Measurements from ENCODE around the gene INTS6L. TPM values are rescaled to one million over a fixed set of nuclear protein-coding genes. Genes with fewer than 3 reads are reported as not detected.

INTS6L gene
- total RNA-seq, 3 donors from 2014 or later (not counting 1 experiment from before 2014, with no cell fraction given): 24.0 to 30.2 (median 26.7) TPM

GRCh38 chrX:135572436-135572835 is 52.0 kb downstream of the INTS6L start:
- Histone ChIP-seq H3K27ac (ENCODE audit: low read length) (no peak overlapping the region), H3K9me3 (ENCODE audit: control insufficient read depth, insufficient read depth, low read length) (no peaks in the 10 kb centered on the region), H3K4me1 (ENCODE audit: control insufficient read depth, insufficient read depth, low read length) (no peaks in the 10 kb centered on the region), H3K27me3 (ENCODE audit: control insufficient read depth, insufficient read depth, low read length) (no peaks in the 10 kb centered on the region), H3K4me3 (ENCODE audit: low read length) (no peak overlapping the region), H3K36me3 (ENCODE audit: control insufficient read depth, insufficient read depth, low read length) (peaks cover 25% of the 10 kb centered on the region)
- Mint-ChIP-seq H3K4me1 (peaks cover 5 to 6% of the 10 kb centered on the region in 2 donors), H3K9me3 (no peaks in the 10 kb centered on the region), H3K27ac (no peak overlapping the region), H3K4me3 (no peak overlapping the region), H3K36me3 (no peaks in the 10 kb centered on the region), H3K27me3 (ENCODE audit: low read depth in 2 of 2) (no peaks in the 10 kb centered on the region)
- no CpG with 5 or more reads among the region's 2 CpGs for WGBS (ENCODE audit: insufficient coverage)
- TF ChIP-seq CTCF (IDR thresholded peaks at IDR 0.05): peak; percentile 54
- peak in 1 of 2 donors; percentile 21 for DNase-seq
- intact Hi-C loops (cut with micrococcal nuclease): loop anchor here (1.0 kb wide), 1 partner anchor 88 kb away; no protein-coding TSS in a partner anchor
- ATAC-seq: no peak

DNA sequence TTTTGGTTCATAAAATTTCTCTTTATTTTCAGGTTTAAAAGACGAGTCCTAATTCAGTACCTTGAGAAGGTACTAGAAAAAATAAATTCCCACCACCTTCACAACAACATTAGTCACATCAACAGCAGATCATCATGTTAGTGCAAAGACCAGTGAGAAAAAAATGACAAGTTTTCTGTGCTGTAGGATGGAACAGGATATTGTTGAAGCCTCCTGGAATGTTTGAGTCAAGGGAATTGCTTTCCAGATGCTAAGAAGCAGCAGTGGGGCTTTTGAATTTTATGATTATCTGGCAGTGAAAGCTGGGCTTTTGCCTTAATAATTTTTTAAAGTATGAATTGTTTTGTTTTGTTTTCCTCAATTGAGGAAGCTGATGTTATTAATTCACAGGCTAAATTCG is 61.0 kb downstream of the INTS6L start:
- intact Hi-C loops (cut with micrococcal nuclease): no loop called here
- ATAC-seq (no peak), DNase-seq (no peak)
- H3K9me3 ChIP-seq (ENCODE audit: control insufficient read depth, insufficient read depth, low read length): no peaks in the 10 kb centered on the region
- Mint-ChIP-seq H3K4me1 (peaks cover 5 to 11% of the 10 kb centered on the region in 2 donors), H3K9me3 (no peaks in the 10 kb centered on the region), H3K27me3 (ENCODE audit: low read depth in 2 of 2) (no peaks in the 10 kb centered on the region), H3K27ac (no peak overlapping the region), H3K4me3 (no peak overlapping the region), H3K36me3 (no peaks in the 10 kb centered on the region)
- no peak overlapping the region for H3K4me3 ChIP-seq (ENCODE audit: low read length)
- 100% methylated on average over 1 of the region's 2 CpGs for WGBS (ENCODE audit: insufficient coverage)
- no peak for TF ChIP-seq CTCF (IDR thresholded peaks at IDR 0.05)
- H3K36me3 ChIP-seq (ENCODE audit: control insufficient read depth, insufficient read depth, low read length): peaks cover 22% of the 10 kb centered on the region
- H3K27ac ChIP-seq (ENCODE audit: low read length): no peak overlapping the region
- H3K4me1 ChIP-seq (ENCODE audit: control insufficient read depth, insufficient read depth, low read length): no peaks in the 10 kb centered on the region
- H3K27me3 ChIP-seq (ENCODE audit: control insufficient read depth, insufficient read depth, low read length): no peaks in the 10 kb centered on the region

GRCh38 chrX:135585153-135585552 is 64.7 kb downstream of the INTS6L start:
- WGBS (ENCODE audit: insufficient coverage): 91% methylated on average over 6 of the region's 6 CpGs

More at GRCh38 chrX:135585153-135585552, 64.7 kb downstream of the INTS6L start:
- no peaks in the 10 kb centered on the region for H3K27me3 ChIP-seq (ENCODE audit: control insufficient read depth, insufficient read depth, low read length)
- intact Hi-C loops (cut with micrococcal nuclease): no loop called here
- Mint-ChIP-seq H3K4me3 (no peak overlapping the region), H3K4me1 (no peaks in the 10 kb centered on the region), H3K9me3 (no peaks in the 10 kb centered on the region), H3K27ac (no peak overlapping the region), H3K27me3 (ENCODE audit: low read depth in 2 of 2) (peaks cover 4 to 12% of the 10 kb centered on the region in 2 donors), H3K36me3 (no peaks in the 10 kb centered on the region)
- DNase-seq (no peak), ATAC-seq (no peak)
- H3K4me3 ChIP-seq (ENCODE audit: low read length): no peak overlapping the region
- TF ChIP-seq CTCF (IDR thresholded peaks at IDR 0.05): no peak
- no peaks in the 10 kb centered on the region for H3K4me1 ChIP-seq (ENCODE audit: control insufficient read depth, insufficient read depth, low read length)
- H3K27ac ChIP-seq (ENCODE audit: low read length): no peak overlapping the region
- H3K9me3 ChIP-seq (ENCODE audit: control insufficient read depth, insufficient read depth, low read length): no peaks in the 10 kb centered on the region
- H3K36me3 ChIP-seq (ENCODE audit: control insufficient read depth, insufficient read depth, low read length): peaks cover 9% of the 10 kb centered on the region

All from natural killer cell (primary cell).